Peyer's patch (tissue), 4 donors: ENCODE measurements around the gene TENT5A. TPM values are rescaled to one million over a fixed set of nuclear protein-coding genes. Genes with fewer than 3 reads are reported as not detected.

Experiments
- DNase-seq, 3 donors: peaks; one replicate each; pipeline ENCODE4 v3.0.0-alpha.2; 2017 to 2019
- H3K27ac ChIP-seq, 4 donors: fragments of 200-600 bp; sonication (generic); one replicate each; pipeline ENCODE4 v1.5.1; 2016 to 2019
- H3K27me3 ChIP-seq, 2 donors: fragments of 200-600 bp; sonication (generic); one replicate each; pipeline ENCODE4 v1.5.1; 2019
- H3K36me3 ChIP-seq, 3 donors: fragments of 200-600 bp; sonication (generic); one replicate each; pipeline ENCODE4 v1.5.1; 2016 to 2019
- H3K4me1 ChIP-seq, 4 donors: fragments of 200-600 bp; sonication (generic); one replicate each; pipeline ENCODE4 v1.5.1; 2016 to 2019
- H3K4me3 ChIP-seq, 4 donors: fragments of 200-600 bp; sonication (generic); 1 replicate in 3 of 4; 2 replicates in 1 of 4; pipeline ENCODE4 v1.5.1; 2016 to 2019; ENCODE audit warnings: mild to moderate bottlenecking in 1 of 4
- H3K9me3 ChIP-seq, 4 donors: fragments of 200-600 bp; sonication (generic); one replicate each; pipeline ENCODE4 v1.5.1; 2016 to 2019; ENCODE audit warnings: mild to moderate bottlenecking in 1 of 4
- CTCF ChIP-seq, 6 experiments: fragments of 450-650 bp in 4 of 6; fragments of 200-600 bp in 2 of 6; sonication (generic) in 1 of 6; IDR thresholded peaks; one replicate each; pipeline ENCODE4 v1.5.1; 2017 to 2019; ENCODE audit warnings: antibody characterized with exemption in 6 of 6, mild to moderate bottlenecking in 3 of 6, moderate library complexity in 1 of 6
- POLR2A ChIP-seq, 2 donors: fragments of 450-650 bp; IDR thresholded peaks; one replicate each; pipeline ENCODE4 v1.5.1; 2017; ENCODE audit warnings: antibody characterized with exemption in 2 of 2, mild to moderate bottlenecking in 2 of 2, moderate library complexity in 2 of 2
- total RNA-seq, 4 donors: library from RNA; depleted of rRNA; stranded (reverse); fragments of >200 nt; gene quantifications; one replicate each; pipeline ENCODE4 v1.1.0, GENCODE V29; 2016

Gene TENT5A
- total RNA-seq, 4 donors from 2014 or later: 35.4 to 73.4 (median 58.6) TPM

- TF ChIP-seq CTCF (IDR thresholded peaks at IDR 0.05) (peak; percentile 61 to 74 (median 68)), POLR2A (IDR thresholded peaks at IDR 0.05) (no peak)
- Histone ChIP-seq H3K4me1 (peaks cover 0 to 6% (median 0%) of the 10 kb centered on the region in 4 donors), H3K27ac (peak overlapping the region; percentile 87 to 99 (median 94)), H3K9me3 (no peaks in the 10 kb centered on the region), H3K27me3 (no peaks in the 10 kb centered on the region), H3K36me3 (peaks cover 0 to 8% (median 0%) of the 10 kb centered on the region in 3 donors), H3K4me3 (peak overlapping the region; percentile 64 to 92 (median 70))
- peak; percentile 83 to 92 (median 88) for DNase-seq
Measured at GRCh38 chr6:81753711-81754577, 1.5 kb upstream of the TENT5A start.

GRCh38 chr6:81752921-81753710 lies 635 bp upstream of the TENT5A start:
- peak; percentile 80 to 95 (median 94) for DNase-seq
- H3K4me1 ChIP-seq: peaks cover 0 to 9% (median 0%) of the 10 kb centered on the region in 4 donors
- peak overlapping the region; percentile 87 to 99 (median 94) for H3K27ac ChIP-seq
- no peaks in the 10 kb centered on the region for H3K27me3 ChIP-seq
- peaks cover 0 to 13% (median 0%) of the 10 kb centered on the region in 3 donors for H3K36me3 ChIP-seq
- H3K4me3 ChIP-seq: peak overlapping the region; percentile 64 to 92 (median 70)
- H3K9me3 ChIP-seq: no peaks in the 10 kb centered on the region
- TF ChIP-seq POLR2A (IDR thresholded peaks at IDR 0.05) (peak; percentile 86 to 90), CTCF (IDR thresholded peaks at IDR 0.05) (peak in 3 of 6 experiments; percentile 35 to 36 (median 35))

- Histone ChIP-seq H3K36me3 (peaks cover 0 to 21% (median 0%) of the 10 kb centered on the region in 3 donors), H3K4me1 (peaks cover 0 to 25% (median 0%) of the 10 kb centered on the region in 4 donors), H3K27me3 (no peaks in the 10 kb centered on the region), H3K9me3 (no peaks in the 10 kb centered on the region), H3K4me3 (peak overlapping the region; percentile 64 to 92 (median 70)), H3K27ac (peak overlapping the region; percentile 87 to 99 (median 94))
- no peak for TF ChIP-seq CTCF (IDR thresholded peaks at IDR 0.05)
- peak; percentile 43 to 77 (median 70) for DNase-seq
Measured at GRCh38 chr6:81751388-81752083, 945 bp downstream of the TENT5A start.

GRCh38 chr6:81750681-81751387 lies 1.6 kb downstream of the TENT5A start:
- no peak for DNase-seq
- TF ChIP-seq CTCF (IDR thresholded peaks at IDR 0.05): no peak
- TF ChIP-seq POLR2A (IDR thresholded peaks at IDR 0.05): no peak
- H3K4me3 ChIP-seq: peak overlapping the region; percentile 64 to 92 (median 70)
- H3K27ac ChIP-seq: peak overlapping the region; percentile 87 to 99 (median 94)
- peaks cover 0 to 27% (median 0%) of the 10 kb centered on the region in 4 donors for H3K4me1 ChIP-seq
- peaks cover 0 to 28% (median 0%) of the 10 kb centered on the region in 3 donors for H3K36me3 ChIP-seq
- no peaks in the 10 kb centered on the region for H3K9me3 ChIP-seq
- no peaks in the 10 kb centered on the region for H3K27me3 ChIP-seq
